SU-DHL-6 (cell line): ENCODE measurements around the gene BHLHE23.

Experiments used
- H2AFZ ChIP-seq: fragments of 200-600 bp; sonication (generic); 2 replicates; pipeline ENCODE4 v1.6.1; 2014; ENCODE audit warnings: low read depth, mild to moderate bottlenecking, moderate library complexity, mixed read lengths, antibody characterized with exemption, low read length; ENCODE audit not compliant: severe bottlenecking
- H3F3A ChIP-seq: fragments of 200-600 bp; shearing (Covaris generic); 2 replicates; pipeline ENCODE4 v1.6.0; 2016; ENCODE audit warnings: antibody characterized with exemption, mild to moderate bottlenecking; ENCODE audit not compliant: insufficient read depth
- H3K27ac ChIP-seq: fragments of 200-600 bp; sonication (generic); 2 replicates; pipeline ENCODE4 v1.5.1; 2016; ENCODE audit warnings: low read depth, mild to moderate bottlenecking, low read length, moderate library complexity, mixed read lengths
- H3K27me3 ChIP-seq: fragments of 200-600 bp; sonication (generic), shearing (Covaris generic); 2 replicates; pipeline ENCODE4 v1.6.0; 2014; ENCODE audit warnings: mild to moderate bottlenecking, low read length
- H3K36me3 ChIP-seq: fragments of 200-600 bp; sonication (generic); 2 replicates; pipeline ENCODE4 v1.6.1; 2014; ENCODE audit warnings: mild to moderate bottlenecking, low read length, mixed read lengths
- H3K4me2 ChIP-seq: fragments of 300-600, 200-600 bp; shearing (Covaris generic), sonication (generic); 2 replicates; pipeline ENCODE4 v1.6.0; 2014; ENCODE audit warnings: low read length, low read depth, mild to moderate bottlenecking; ENCODE audit not compliant: poor library complexity, severe bottlenecking
- H3K4me3 ChIP-seq: fragments of 200-600 bp; sonication (generic); 2 replicates; pipeline ENCODE4 v1.5.1; 2014; ENCODE audit warnings: antibody characterized with exemption, low read length, mild to moderate bottlenecking, mixed read lengths; ENCODE audit not compliant: insufficient read depth, poor library complexity, severe bottlenecking
- H3K79me2 ChIP-seq: fragments of 200-600 bp; sonication (generic); 2 replicates; pipeline ENCODE4 v1.6.1; 2014; ENCODE audit warnings: mild to moderate bottlenecking, low read length, moderate library complexity; ENCODE audit not compliant: insufficient read depth
- H3K9ac ChIP-seq: fragments of 200-600 bp; sonication (generic); 2 replicates; pipeline ENCODE4 v1.7.0; 2014; ENCODE audit warnings: mild to moderate bottlenecking, low read length
- H3K9me2 ChIP-seq: fragments of 200-600 bp; sonication (generic); replicated peaks from 2 replicates; pipeline ENCODE4 v1.6.1; 2014; ENCODE audit warnings: low read length; ENCODE audit not compliant: insufficient read depth
- H3K9me3 ChIP-seq: fragments of 200-600 bp; sonication (generic); 2 replicates; pipeline ENCODE4 v1.6.1; 2014; ENCODE audit warnings: low read length, mixed read lengths; ENCODE audit not compliant: insufficient read depth
- H4K20me1 ChIP-seq: fragments of 200-600 bp; sonication (generic); 2 replicates; pipeline ENCODE4 v1.6.1; 2014; ENCODE audit warnings: low read depth, mild to moderate bottlenecking, antibody characterized with exemption, low read length, moderate library complexity, mixed read lengths
- CTCF ChIP-seq: fragments of 200-600 bp; sonication (generic); IDR thresholded peaks from one replicate; pipeline ENCODE4 v1.5.1; 2017; ENCODE audit warnings: antibody characterized with exemption, mild to moderate bottlenecking, low read length, moderate library complexity; ENCODE audit not compliant: insufficient read depth, poor library complexity, severe bottlenecking
- EZH2phosphoT487 ChIP-seq: fragments of 200-600 bp; sonication (generic), shearing (Covaris generic); conservative IDR thresholded peaks from 2 replicates; pipeline ENCODE4 v1.6.1; 2018; ENCODE audit warnings: mild to moderate bottlenecking, antibody characterized with exemption, low read length, moderate library complexity, mixed read lengths

BHLHE23 gene

DNA sequence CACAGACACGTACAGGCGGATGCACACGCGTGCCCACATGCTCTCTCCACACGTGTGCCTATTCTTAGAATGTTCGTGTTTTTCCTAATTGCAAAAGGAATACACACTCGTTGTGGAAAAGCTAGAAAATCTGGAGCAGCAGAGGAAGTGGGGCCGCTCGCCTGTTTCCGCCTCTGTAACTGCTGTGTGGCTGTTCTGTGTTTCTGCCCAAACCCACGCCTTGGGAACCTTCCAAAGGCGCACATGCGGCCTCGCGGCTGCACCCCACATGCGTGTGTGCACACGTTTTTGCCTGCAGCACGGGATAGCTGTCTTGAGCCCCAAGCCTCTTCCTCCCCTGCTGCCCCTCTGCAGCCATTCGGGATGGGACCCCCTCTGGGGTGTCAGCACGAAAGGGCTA is 42.1 kb downstream of the BHLHE23 start:
- H3K27ac ChIP-seq = no peak overlapping the region
- no peak overlapping the region for H3K4me2 ChIP-seq
- no peaks in the 10 kb centered on the region for H3F3A ChIP-seq
- H3K4me3 ChIP-seq = no peak overlapping the region
- H3K9ac ChIP-seq = no peak overlapping the region
- H2AFZ ChIP-seq = no peak overlapping the region
- no peaks in the 10 kb centered on the region for H3K9me3 ChIP-seq
- H3K79me2 ChIP-seq = no peaks in the 10 kb centered on the region
- TF ChIP-seq CTCF = no peak
- no peak for TF ChIP-seq EZH2phosphoT487
- no peaks in the 10 kb centered on the region for H4K20me1 ChIP-seq
- no peaks in the 10 kb centered on the region for H3K9me2 ChIP-seq
- no peaks in the 10 kb centered on the region for H3K27me3 ChIP-seq
- no peaks in the 10 kb centered on the region for H3K36me3 ChIP-seq

- H3K9me2 ChIP-seq = no peaks in the 10 kb centered on the region
- TF ChIP-seq EZH2phosphoT487 = no peak
- TF ChIP-seq CTCF = no peak
- H3F3A ChIP-seq = no peaks in the 10 kb centered on the region
- H3K9ac ChIP-seq = no peak overlapping the region
- no peaks in the 10 kb centered on the region for H4K20me1 ChIP-seq
- H3K4me3 ChIP-seq = no peak overlapping the region
- no peaks in the 10 kb centered on the region for H3K36me3 ChIP-seq
- no peak overlapping the region for H3K4me2 ChIP-seq
- H2AFZ ChIP-seq = no peak overlapping the region
- no peaks in the 10 kb centered on the region for H3K79me2 ChIP-seq
- no peak overlapping the region for H3K27ac ChIP-seq
- H3K9me3 ChIP-seq = no peaks in the 10 kb centered on the region
- no peaks in the 10 kb centered on the region for H3K27me3 ChIP-seq
Measured at GRCh38 chr20:62963614-62964397, 43.0 kb downstream of the BHLHE23 start.

- no peaks in the 10 kb centered on the region for H3K36me3 ChIP-seq
- no peak overlapping the region for H3K4me3 ChIP-seq
- no peak for TF ChIP-seq CTCF
- no peak for TF ChIP-seq EZH2phosphoT487
- H3F3A ChIP-seq = no peaks in the 10 kb centered on the region
- no peak overlapping the region for H3K4me2 ChIP-seq
- H3K9ac ChIP-seq = no peak overlapping the region
- no peaks in the 10 kb centered on the region for H4K20me1 ChIP-seq
- H3K79me2 ChIP-seq = no peaks in the 10 kb centered on the region
- no peaks in the 10 kb centered on the region for H3K27me3 ChIP-seq
- no peaks in the 10 kb centered on the region for H3K9me2 ChIP-seq
- H2AFZ ChIP-seq = no peak overlapping the region
- H3K9me3 ChIP-seq = no peaks in the 10 kb centered on the region
- H3K27ac ChIP-seq = no peak overlapping the region
Measured at GRCh38 chr20:62962891-62963613, 43.7 kb downstream of the BHLHE23 start.
